ENCODE results near the gene TSPEAR.

Gene TSPEAR

DNA sequence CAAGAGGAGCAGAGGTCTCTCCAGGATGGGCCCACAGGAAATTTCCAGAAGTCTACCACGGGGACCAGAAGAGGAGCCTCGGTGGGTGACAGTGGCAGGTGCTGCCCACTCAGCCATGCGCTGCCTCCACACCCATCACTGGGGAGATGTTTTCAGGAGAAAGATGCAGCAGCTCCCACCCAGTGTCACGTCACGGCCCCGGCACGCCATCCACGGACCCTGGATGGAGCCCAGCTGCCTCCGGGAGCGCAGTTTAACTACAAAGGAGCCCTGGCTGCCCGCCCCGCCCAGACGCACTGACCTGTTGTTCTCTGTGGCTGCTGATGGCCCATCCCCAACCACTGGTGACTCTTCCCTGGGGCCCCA lies 6.8 kb downstream of the TSPEAR start:
- Histone ChIP-seq H3K4me2 (ENCODE audit: low read depth, low read length, poor library complexity, severe bottlenecking) (no peak overlapping the region), H3K79me2 (ENCODE audit: insufficient read depth, low read length) (no peaks in the 10 kb centered on the region), H3K36me3 (ENCODE audit: low read length) (no peaks in the 10 kb centered on the region), H3K27ac (ENCODE audit: low read depth, low read length) (no peak overlapping the region), H4K20me1 (ENCODE audit: low read depth, low read length) (no peaks in the 10 kb centered on the region), H3K9me2 (replicated peaks; ENCODE audit: insufficient read depth, low read length) (no peaks in the 10 kb centered on the region), H2AFZ (ENCODE audit: low read depth, low read length, severe bottlenecking) (no peak overlapping the region), H3K4me3 (ENCODE audit: insufficient read depth, low read length, poor library complexity, severe bottlenecking) (no peak overlapping the region), H3F3A (ENCODE audit: insufficient read depth) (no peaks in the 10 kb centered on the region), H3K9me3 (ENCODE audit: insufficient read depth, low read length) (no peaks in the 10 kb centered on the region), H3K9ac (ENCODE audit: low read length) (no peak overlapping the region), H3K27me3 (ENCODE audit: low read length) (no peaks in the 10 kb centered on the region)
- TF ChIP-seq, protein P1, sequence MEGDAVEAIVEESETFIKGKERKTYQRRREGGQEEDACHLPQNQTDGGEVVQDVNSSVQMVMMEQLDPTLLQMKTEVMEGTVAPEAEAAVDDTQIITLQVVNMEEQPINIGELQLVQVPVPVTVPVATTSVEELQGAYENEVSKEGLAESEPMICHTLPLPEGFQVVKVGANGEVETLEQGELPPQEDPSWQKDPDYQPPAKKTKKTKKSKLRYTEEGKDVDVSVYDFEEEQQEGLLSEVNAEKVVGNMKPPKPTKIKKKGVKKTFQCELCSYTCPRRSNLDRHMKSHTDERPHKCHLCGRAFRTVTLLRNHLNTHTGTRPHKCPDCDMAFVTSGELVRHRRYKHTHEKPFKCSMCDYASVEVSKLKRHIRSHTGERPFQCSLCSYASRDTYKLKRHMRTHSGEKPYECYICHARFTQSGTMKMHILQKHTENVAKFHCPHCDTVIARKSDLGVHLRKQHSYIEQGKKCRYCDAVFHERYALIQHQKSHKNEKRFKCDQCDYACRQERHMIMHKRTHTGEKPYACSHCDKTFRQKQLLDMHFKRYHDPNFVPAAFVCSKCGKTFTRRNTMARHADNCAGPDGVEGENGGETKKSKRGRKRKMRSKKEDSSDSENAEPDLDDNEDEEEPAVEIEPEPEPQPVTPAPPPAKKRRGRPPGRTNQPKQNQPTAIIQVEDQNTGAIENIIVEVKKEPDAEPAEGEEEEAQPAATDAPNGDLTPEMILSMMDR (IDR thresholded peaks at IDR 0.05; ENCODE audit: insufficient read depth, low read length, poor library complexity, severe bottlenecking) = no peak
- TF ChIP-seq EZH2phosphoT487 (conservative IDR thresholded peaks at IDR 0.05; ENCODE audit: low read length) = no peak

DNA sequence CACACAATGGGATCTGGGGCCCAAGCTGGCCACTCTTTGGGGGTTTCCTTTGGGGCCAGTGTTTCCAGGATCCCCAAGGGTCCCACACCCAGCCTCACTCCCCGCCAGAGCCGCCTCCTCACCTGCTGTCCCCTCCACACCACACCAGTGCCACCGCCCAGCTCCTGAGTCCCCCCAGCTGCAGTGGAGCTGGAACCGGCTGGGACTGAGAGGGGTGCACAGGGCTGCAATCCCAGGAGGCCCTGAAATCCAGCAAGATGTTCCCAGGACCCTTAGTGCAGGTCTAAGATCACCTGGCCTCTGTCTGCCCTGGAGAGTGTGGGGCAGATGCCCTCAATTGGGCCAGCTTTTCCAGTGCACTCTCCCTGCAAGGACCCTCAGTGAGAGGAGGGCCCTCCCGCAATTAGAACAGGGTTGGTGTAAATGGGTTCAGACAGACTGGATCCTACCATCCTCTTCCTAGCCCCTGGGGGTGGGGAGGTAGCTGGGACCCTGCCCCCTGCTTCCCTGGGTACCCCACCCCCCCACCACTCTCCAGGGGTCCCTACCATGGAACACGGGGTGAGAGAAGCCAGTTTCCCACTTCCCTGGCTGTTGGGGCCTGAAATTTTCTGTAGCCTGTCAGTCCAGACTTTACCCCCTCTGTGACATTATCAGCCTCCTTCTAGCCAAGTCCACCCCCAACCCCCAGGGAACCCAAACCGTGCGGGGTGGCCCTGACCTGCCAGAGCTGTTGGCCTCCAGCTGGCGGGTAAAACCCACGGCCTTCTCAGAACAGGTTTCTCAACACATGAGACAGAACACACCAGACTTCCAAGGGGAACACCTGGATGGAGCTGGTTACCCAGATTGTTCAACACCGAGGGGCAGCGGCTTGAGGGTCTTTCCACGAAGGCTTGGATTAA lies 7.4 kb downstream of the TSPEAR start:
- Histone ChIP-seq H3K27ac (ENCODE audit: low read depth, low read length) (no peak overlapping the region), H3K9ac (ENCODE audit: low read length) (no peak overlapping the region), H2AFZ (ENCODE audit: low read depth, low read length, severe bottlenecking) (no peak overlapping the region), H3K36me3 (ENCODE audit: low read length) (no peaks in the 10 kb centered on the region), H3K4me3 (ENCODE audit: insufficient read depth, low read length, poor library complexity, severe bottlenecking) (no peak overlapping the region), H4K20me1 (ENCODE audit: low read depth, low read length) (no peaks in the 10 kb centered on the region), H3K4me2 (ENCODE audit: low read depth, low read length, poor library complexity, severe bottlenecking) (no peak overlapping the region), H3K9me2 (replicated peaks; ENCODE audit: insufficient read depth, low read length) (no peaks in the 10 kb centered on the region), H3K27me3 (ENCODE audit: low read length) (no peaks in the 10 kb centered on the region), H3F3A (ENCODE audit: insufficient read depth) (no peaks in the 10 kb centered on the region), H3K9me3 (ENCODE audit: insufficient read depth, low read length) (no peaks in the 10 kb centered on the region), H3K79me2 (ENCODE audit: insufficient read depth, low read length) (no peaks in the 10 kb centered on the region)
- TF ChIP-seq EZH2phosphoT487 (conservative IDR thresholded peaks at IDR 0.05; ENCODE audit: low read length) = no peak
- TF ChIP-seq, protein P1 (IDR thresholded peaks at IDR 0.05; ENCODE audit: insufficient read depth, low read length, poor library complexity, severe bottlenecking) = no peak

DNA sequence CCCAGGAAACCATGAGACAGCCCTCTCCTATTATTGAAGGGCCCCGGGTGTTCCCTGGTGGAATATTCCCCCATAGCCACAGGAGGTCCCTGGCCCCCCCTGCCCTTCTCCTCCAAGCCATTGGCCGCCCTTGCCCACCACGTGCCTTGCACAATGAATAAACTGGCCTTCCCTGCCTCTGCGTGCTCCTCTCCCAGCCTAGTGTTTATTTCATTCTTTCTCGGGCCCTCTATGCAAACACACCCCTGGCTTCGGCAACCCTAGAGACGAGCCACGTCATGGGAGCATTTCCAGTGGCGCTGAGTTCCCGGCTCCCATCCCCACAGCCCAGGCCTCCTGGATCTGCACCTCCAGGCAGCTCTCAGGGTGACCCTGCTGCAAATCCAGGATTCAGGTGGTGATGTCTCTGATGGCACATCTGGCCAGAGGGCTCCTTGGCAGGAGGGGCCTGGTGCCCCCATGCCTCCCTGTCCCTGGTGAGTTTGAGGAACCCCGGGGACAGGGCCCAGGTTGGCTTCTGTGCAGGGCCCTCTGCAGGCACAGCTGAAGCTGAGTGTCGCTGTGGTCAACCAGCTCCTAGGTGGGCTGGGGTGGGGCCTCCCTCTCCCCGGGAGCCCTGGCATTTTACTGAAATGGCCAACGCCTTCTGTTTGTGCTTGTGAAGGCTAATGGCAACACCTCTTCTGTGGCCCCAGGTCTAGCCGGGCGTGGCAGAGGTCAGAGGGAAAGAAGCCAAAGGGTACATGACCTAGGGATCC lies 8.2 kb downstream of the TSPEAR start:
- TF ChIP-seq EZH2phosphoT487 (conservative IDR thresholded peaks at IDR 0.05; ENCODE audit: low read length) = no peak
- Histone ChIP-seq H3K36me3 (ENCODE audit: low read length) (no peaks in the 10 kb centered on the region), H3K9ac (ENCODE audit: low read length) (no peak overlapping the region), H3K27me3 (ENCODE audit: low read length) (no peaks in the 10 kb centered on the region), H3K9me3 (ENCODE audit: insufficient read depth, low read length) (no peaks in the 10 kb centered on the region), H3K9me2 (replicated peaks; ENCODE audit: insufficient read depth, low read length) (no peaks in the 10 kb centered on the region), H3K79me2 (ENCODE audit: insufficient read depth, low read length) (no peaks in the 10 kb centered on the region), H3K4me3 (ENCODE audit: insufficient read depth, low read length, poor library complexity, severe bottlenecking) (no peak overlapping the region), H4K20me1 (ENCODE audit: low read depth, low read length) (no peaks in the 10 kb centered on the region), H3K27ac (ENCODE audit: low read depth, low read length) (no peak overlapping the region), H2AFZ (ENCODE audit: low read depth, low read length, severe bottlenecking) (no peak overlapping the region), H3K4me2 (ENCODE audit: low read depth, low read length, poor library complexity, severe bottlenecking) (no peak overlapping the region), H3F3A (ENCODE audit: insufficient read depth) (no peaks in the 10 kb centered on the region)

Measured in SU-DHL-6 (cell line).